Measurements from ENCODE around the gene FAM227B. TPM values are rescaled to one million over a fixed set of nuclear protein-coding genes. Genes with fewer than 3 reads are reported as not detected.
"Not testable (repeated sequence)": the region's sequence is repeated elsewhere in the genome, so short reads cannot be mapped to it uniquely, and the experiment has no call there.

The FAM227B gene
- polyA plus RNA-seq, 1 experiment: 6.1 TPM

GRCh38 chr15:49472338-49472737 lies 148.3 kb downstream of the FAM227B start:
- Histone ChIP-seq H3K9me3 (ENCODE audit: control insufficient read depth, insufficient read depth, low read length) (no peaks in the 10 kb centered on the region; the same call in 1 of the 2 replicates), H3K27ac (ENCODE audit: low read depth, low read length) (no peak overlapping the region), H3K4me3 (ENCODE audit: low read depth, low read length) (no peak overlapping the region), H3K27me3 (ENCODE audit: control insufficient read depth, insufficient read depth, low read length) (no peaks in the 10 kb centered on the region)
- CTCF ChIA-PET: interaction anchor here (0.6 to 1.0 kb wide), 2 partner anchors 49 to 674 kb away, joined by 4 to 8 read pairs; partner anchors contain the start of gene FGF7
- TF ChIP-seq, protein P1, sequence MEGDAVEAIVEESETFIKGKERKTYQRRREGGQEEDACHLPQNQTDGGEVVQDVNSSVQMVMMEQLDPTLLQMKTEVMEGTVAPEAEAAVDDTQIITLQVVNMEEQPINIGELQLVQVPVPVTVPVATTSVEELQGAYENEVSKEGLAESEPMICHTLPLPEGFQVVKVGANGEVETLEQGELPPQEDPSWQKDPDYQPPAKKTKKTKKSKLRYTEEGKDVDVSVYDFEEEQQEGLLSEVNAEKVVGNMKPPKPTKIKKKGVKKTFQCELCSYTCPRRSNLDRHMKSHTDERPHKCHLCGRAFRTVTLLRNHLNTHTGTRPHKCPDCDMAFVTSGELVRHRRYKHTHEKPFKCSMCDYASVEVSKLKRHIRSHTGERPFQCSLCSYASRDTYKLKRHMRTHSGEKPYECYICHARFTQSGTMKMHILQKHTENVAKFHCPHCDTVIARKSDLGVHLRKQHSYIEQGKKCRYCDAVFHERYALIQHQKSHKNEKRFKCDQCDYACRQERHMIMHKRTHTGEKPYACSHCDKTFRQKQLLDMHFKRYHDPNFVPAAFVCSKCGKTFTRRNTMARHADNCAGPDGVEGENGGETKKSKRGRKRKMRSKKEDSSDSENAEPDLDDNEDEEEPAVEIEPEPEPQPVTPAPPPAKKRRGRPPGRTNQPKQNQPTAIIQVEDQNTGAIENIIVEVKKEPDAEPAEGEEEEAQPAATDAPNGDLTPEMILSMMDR (IDR thresholded peaks at IDR 0.05; ENCODE audit: low read depth, low read length): no peak
- POLR2A ChIA-PET: no interaction called here
- DNase-seq (ENCODE audit: low read depth, low spot score): no peak

- H3K4me3 ChIP-seq (ENCODE audit: low read depth, low read length): no peak overlapping the region
- H3K27ac ChIP-seq (ENCODE audit: low read depth, low read length): no peak overlapping the region
- ChIA-PET CTCF (interaction anchor here (0.6 to 1.0 kb wide), 3 partner anchors 49 to 674 kb away, joined by 3 to 8 read pairs (median 4); partner anchors contain the start of gene FGF7), POLR2A (no interaction called here)
- no peaks in the 10 kb centered on the region; the same call in 1 of the 2 replicates for H3K9me3 ChIP-seq (ENCODE audit: control insufficient read depth, insufficient read depth, low read length)
- DNase-seq (ENCODE audit: low read depth, low spot score): no peak
- no peaks in the 10 kb centered on the region for H3K27me3 ChIP-seq (ENCODE audit: control insufficient read depth, insufficient read depth, low read length)
- TF ChIP-seq, protein P1 (IDR thresholded peaks at IDR 0.05; ENCODE audit: low read depth, low read length): no peak
Measured at GRCh38 chr15:49471733-49472132, 148.9 kb downstream of the FAM227B start.

DNA sequence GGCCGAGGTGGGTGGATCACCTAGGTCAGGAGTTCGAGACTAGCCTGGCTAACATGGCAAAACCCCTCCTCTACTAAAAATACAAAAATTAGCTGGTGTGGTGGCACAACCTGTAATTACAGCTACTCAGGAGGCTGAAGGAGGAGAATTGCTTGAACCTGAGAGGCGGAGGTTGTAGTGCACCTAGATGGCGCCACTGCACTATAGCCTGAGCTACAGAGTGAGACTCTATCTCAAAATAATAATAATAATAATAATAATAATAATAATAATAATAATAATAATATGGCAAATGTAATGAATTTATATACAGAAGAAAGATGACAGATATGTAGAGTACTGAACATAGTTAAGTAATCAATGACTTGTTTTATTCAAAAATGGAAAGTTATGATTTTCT lies 149.4 kb downstream of the FAM227B start:
- H3K4me3 ChIP-seq (ENCODE audit: low read depth, low read length); H3K27ac ChIP-seq (ENCODE audit: low read depth, low read length); POLR2A ChIA-PET; H3K27me3 ChIP-seq (ENCODE audit: control insufficient read depth, insufficient read depth, low read length); H3K9me3 ChIP-seq (ENCODE audit: control insufficient read depth, insufficient read depth, low read length); DNase-seq (ENCODE audit: low read depth, low spot score): not testable (repeated sequence)
- TF ChIP-seq, protein P1 (IDR thresholded peaks at IDR 0.05; ENCODE audit: low read depth, low read length): peak; percentile 22
- CTCF ChIA-PET: interaction anchor here (0.9 to 1.0 kb wide), 3 partner anchors 48 to 580 kb away, joined by 3 to 4 read pairs (median 3); partner anchors contain the start of gene FGF7

GRCh38 chr15:49468481-49468839 lies 152.2 kb downstream of the FAM227B start:
- no peak overlapping the region for H3K4me3 ChIP-seq (ENCODE audit: low read depth, low read length)
- DNase-seq (ENCODE audit: low read depth, low spot score): no peak
- no peaks in the 10 kb centered on the region for H3K9me3 ChIP-seq (ENCODE audit: control insufficient read depth, insufficient read depth, low read length)
- H3K27me3 ChIP-seq (ENCODE audit: control insufficient read depth, insufficient read depth, low read length): no peaks in the 10 kb centered on the region
- CTCF ChIA-PET: no interaction called here
- POLR2A ChIA-PET: no interaction called here
- no peak overlapping the region for H3K27ac ChIP-seq (ENCODE audit: low read depth, low read length)
- TF ChIP-seq, protein P1 (IDR thresholded peaks at IDR 0.05; ENCODE audit: low read depth, low read length): no peak

GRCh38 chr15:49467746-49468480 lies 152.7 kb downstream of the FAM227B start:
- ChIA-PET CTCF (no interaction called here), POLR2A (no interaction called here)
- DNase-seq (ENCODE audit: low read depth, low spot score): no peak
- Histone ChIP-seq H3K27me3 (ENCODE audit: control insufficient read depth, insufficient read depth, low read length) (no peaks in the 10 kb centered on the region), H3K4me3 (ENCODE audit: low read depth, low read length) (no peak overlapping the region), H3K27ac (ENCODE audit: low read depth, low read length) (no peak overlapping the region), H3K9me3 (ENCODE audit: control insufficient read depth, insufficient read depth, low read length) (no peaks in the 10 kb centered on the region)
- TF ChIP-seq, protein P1 (IDR thresholded peaks at IDR 0.05; ENCODE audit: low read depth, low read length): no peak
